Measurements from ENCODE around the gene KCNH2.

The KCNH2 gene

DNA sequence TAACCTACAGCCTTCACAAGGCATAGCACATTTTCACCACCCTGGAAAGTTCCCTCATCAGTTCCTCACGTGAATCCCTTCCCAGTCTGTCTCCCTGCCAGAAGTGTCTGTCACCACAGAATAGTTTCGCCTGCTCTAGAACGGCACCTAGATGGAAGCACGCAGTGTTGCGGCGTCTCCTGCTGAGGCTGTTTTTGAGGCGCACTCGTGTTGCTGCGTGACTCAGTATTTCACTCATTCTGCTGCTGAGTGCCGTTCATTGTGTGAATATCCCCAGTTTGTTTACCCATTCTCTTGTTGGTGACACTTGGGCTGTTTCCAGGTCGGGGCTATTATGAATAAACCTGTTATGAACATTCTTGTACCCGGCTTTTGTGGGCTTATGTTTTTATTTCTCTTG, 25.5 kb upstream of the KCNH2 start:
- TF ChIP-seq TAF1 (IDR thresholded peaks at IDR 0.05; ENCODE audit: borderline replicate concordance, insufficient read depth, low read length): no peak
- TF ChIP-seq POLR2AphosphoS5 (IDR thresholded peaks at IDR 0.05; ENCODE audit: low read depth, low read length): no peak
- no peak for TF ChIP-seq FOXP2 (optimal IDR thresholded peaks at IDR 0.05; ENCODE audit: borderline replicate concordance, extremely low read depth, extremely low read length, insufficient read depth)
- no peak for TF ChIP-seq REST (IDR thresholded peaks at IDR 0.05; ENCODE audit: insufficient read depth in 1 of 2, low read depth in 2 of 2, low read length in 2 of 2)
- no peak for TF ChIP-seq SIN3A (IDR thresholded peaks at IDR 0.05; ENCODE audit: borderline replicate concordance, insufficient read depth, low read length)

DNA sequence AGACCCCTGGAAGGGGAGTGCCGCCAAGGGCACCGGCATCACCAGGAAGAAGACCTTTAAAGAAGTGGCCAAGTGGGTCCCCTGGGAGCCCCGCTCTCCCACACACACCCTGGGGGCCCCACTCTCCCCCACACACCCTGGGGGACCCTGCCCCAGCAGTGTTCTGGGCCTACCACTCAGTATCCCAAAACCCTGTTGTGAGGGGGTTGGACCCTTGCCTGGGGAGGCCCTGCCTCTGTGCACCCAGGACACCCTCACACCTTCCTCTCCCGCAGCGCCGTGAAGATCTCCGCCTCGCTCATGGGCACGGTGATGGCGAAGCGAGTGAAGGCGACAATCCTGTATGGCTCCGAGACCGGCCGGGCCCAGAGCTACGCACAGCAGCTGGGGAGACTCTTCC, 23.4 kb upstream of the KCNH2 start:
- TF ChIP-seq FOXP2 (optimal IDR thresholded peaks at IDR 0.05; ENCODE audit: borderline replicate concordance, extremely low read depth, extremely low read length, insufficient read depth) (no peak), POLR2AphosphoS5 (IDR thresholded peaks at IDR 0.05; ENCODE audit: low read depth, low read length) (no peak), REST (IDR thresholded peaks at IDR 0.05; ENCODE audit: insufficient read depth in 1 of 2, low read depth in 2 of 2, low read length in 2 of 2) (no peak), SIN3A (IDR thresholded peaks at IDR 0.05; ENCODE audit: borderline replicate concordance, insufficient read depth, low read length) (no peak), TAF1 (IDR thresholded peaks at IDR 0.05; ENCODE audit: borderline replicate concordance, insufficient read depth, low read length) (no peak)

DNA sequence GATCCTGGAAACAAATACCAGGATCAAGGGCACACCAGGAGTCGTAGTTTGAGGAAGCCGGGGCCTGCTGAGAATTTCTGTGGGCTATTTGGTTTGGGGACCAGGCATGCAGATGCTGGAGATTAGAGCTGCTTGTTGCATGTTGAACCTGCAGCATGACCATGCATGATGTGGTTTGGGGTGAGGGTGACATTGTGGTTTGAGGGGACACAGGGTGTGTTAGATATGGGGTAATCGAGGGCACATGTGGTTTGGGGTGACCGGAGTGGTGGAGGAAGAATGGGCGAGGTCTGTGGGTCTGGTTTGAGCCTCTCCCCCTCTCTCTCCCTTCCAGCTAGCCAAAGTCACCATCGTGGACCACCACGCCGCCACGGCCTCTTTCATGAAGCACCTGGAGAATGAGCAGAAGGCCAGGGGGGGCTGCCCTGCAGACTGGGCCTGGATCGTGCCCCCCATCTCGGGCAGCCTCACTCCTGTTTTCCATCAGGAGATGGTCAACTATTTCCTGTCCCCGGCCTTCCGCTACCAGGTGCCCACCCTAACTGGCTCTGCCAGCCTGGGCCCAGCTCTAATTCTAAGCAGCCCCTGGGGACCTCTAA, 22.9 kb upstream of the KCNH2 start:
- TF ChIP-seq REST (IDR thresholded peaks at IDR 0.05; ENCODE audit: insufficient read depth in 1 of 2, low read depth in 2 of 2, low read length in 2 of 2): no peak
- no peak for TF ChIP-seq FOXP2 (optimal IDR thresholded peaks at IDR 0.05; ENCODE audit: borderline replicate concordance, extremely low read depth, extremely low read length, insufficient read depth)
- no peak for TF ChIP-seq SIN3A (IDR thresholded peaks at IDR 0.05; ENCODE audit: borderline replicate concordance, insufficient read depth, low read length)
- TF ChIP-seq TAF1 (IDR thresholded peaks at IDR 0.05; ENCODE audit: borderline replicate concordance, insufficient read depth, low read length): no peak
- TF ChIP-seq POLR2AphosphoS5 (IDR thresholded peaks at IDR 0.05; ENCODE audit: low read depth, low read length): no peak

GRCh38 chr7:150999497-151000230, 21.5 kb upstream of the KCNH2 start:
- TF ChIP-seq SIN3A (IDR thresholded peaks at IDR 0.05; ENCODE audit: borderline replicate concordance, insufficient read depth, low read length): no peak
- TF ChIP-seq REST (IDR thresholded peaks at IDR 0.05; ENCODE audit: insufficient read depth in 1 of 2, low read depth in 2 of 2, low read length in 2 of 2): no peak
- no peak for TF ChIP-seq POLR2AphosphoS5 (IDR thresholded peaks at IDR 0.05; ENCODE audit: low read depth, low read length)
- no peak for TF ChIP-seq TAF1 (IDR thresholded peaks at IDR 0.05; ENCODE audit: borderline replicate concordance, insufficient read depth, low read length)
- TF ChIP-seq FOXP2 (optimal IDR thresholded peaks at IDR 0.05; ENCODE audit: borderline replicate concordance, extremely low read depth, extremely low read length, insufficient read depth): no peak
